ENCODE measurements around the gene SHROOM3.

GRCh38 chr4:76720121-76720520, 285.1 kb downstream of the SHROOM3 start:
- TF ChIP-seq CTCF (IDR thresholded peaks at IDR 0.05) = no peak
- no peak for TF ChIP-seq POLR2A (IDR thresholded peaks at IDR 0.05)
- TF ChIP-seq EP300 (IDR thresholded peaks at IDR 0.05) = no peak
